HG02981 (cell line): Measurements from ENCODE around the gene GRPEL2.

Experiments used
- ATAC-seq: cut with Tn5 transposase; IDR thresholded peaks from one replicate; pipeline ENCODE4 v1.9.1; 2021; ENCODE audit warnings: mild to moderate bottlenecking, moderate library complexity; ENCODE audit not compliant: unreplicated experiment

The GRPEL2 gene

GRCh38 chr5:149317281-149318048, 27.8 kb upstream of the GRPEL2 start:
- peak; percentile 80 for ATAC-seq

- ATAC-seq, result no peak
Measured at GRCh38 chr5:149319174-149319573, 26.1 kb upstream of the GRPEL2 start.

GRCh38 chr5:149320791-149321330, 24.4 kb upstream of the GRPEL2 start:
- no peak for ATAC-seq

DNA sequence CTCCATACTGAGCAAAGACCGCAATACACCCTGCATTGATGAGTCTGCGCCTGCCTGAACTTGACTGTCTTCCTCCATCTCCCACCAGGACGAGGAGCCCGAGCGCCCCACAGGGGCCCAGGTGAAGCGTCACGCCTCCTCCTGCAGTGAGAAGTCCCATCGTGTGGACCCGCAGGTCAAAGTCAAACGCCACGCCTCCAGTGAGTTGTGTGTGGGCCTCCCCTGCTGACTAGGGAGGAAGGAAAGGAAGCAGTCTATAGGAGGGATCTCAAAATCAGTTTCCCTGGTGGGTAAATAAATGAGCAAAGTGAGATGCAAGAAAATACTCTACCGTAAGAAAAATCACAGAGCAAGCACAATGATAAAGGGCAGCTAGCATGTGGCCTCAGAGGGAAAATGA, 22.8 kb upstream of the GRPEL2 start:
- no peak for ATAC-seq

DNA sequence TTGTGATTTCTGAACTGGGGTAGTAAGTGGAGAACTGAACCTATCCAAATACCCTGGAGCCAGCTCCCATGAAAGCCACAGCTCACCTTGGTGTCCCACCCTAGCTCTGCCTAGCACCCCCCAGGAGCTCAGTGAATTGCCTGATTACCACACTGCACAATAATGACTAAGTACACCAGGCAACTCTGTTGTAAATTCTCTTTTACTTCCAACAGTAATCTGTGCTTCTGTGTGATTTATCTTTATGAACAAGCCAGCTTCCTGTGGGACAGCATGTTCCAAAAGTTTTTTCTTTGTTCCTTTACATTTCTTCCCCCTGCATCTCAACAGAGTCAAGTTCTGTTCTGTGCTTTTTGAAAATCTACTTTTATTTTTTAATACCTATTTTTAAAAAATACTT, 22.1 kb upstream of the GRPEL2 start:
- ATAC-seq, result no peak

- no peak for ATAC-seq
Measured at GRCh38 chr5:149323621-149324205, 21.6 kb upstream of the GRPEL2 start.

GRCh38 chr5:149324641-149325040, 20.7 kb upstream of the GRPEL2 start:
- no peak for ATAC-seq

GRCh38 chr5:149325166-149325735, 20.0 kb upstream of the GRPEL2 start:
- no peak for ATAC-seq

- no peak for ATAC-seq
Measured at GRCh38 chr5:149325894-149326293, 19.4 kb upstream of the GRPEL2 start.

GRCh38 chr5:149326611-149327010, 18.7 kb upstream of the GRPEL2 start:
- ATAC-seq, result no peak

GRCh38 chr5:149328177-149328576, 17.1 kb upstream of the GRPEL2 start:
- ATAC-seq, result no peak

- ATAC-seq, result no peak
Measured at GRCh38 chr5:149333711-149334443, 11.4 kb upstream of the GRPEL2 start.

DNA sequence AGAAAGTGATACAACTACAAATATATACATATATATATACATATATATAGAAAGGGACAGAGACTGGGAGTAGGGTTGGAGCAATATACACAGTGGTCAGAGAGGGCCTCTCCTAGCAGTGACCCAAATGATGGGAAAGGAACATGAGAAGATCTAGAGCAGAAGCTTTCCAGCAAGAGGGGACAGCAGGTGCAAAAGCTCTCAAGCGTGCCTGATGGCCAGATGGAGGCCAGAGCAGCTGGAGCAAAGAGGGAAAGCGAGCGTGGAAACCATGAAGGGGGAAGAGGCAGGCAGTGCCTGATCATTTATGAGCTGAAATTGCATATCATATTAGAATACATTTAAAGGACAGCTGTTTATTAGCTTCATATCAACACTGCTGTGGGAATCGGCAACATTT, 7.6 kb upstream of the GRPEL2 start:
- no peak for ATAC-seq

DNA sequence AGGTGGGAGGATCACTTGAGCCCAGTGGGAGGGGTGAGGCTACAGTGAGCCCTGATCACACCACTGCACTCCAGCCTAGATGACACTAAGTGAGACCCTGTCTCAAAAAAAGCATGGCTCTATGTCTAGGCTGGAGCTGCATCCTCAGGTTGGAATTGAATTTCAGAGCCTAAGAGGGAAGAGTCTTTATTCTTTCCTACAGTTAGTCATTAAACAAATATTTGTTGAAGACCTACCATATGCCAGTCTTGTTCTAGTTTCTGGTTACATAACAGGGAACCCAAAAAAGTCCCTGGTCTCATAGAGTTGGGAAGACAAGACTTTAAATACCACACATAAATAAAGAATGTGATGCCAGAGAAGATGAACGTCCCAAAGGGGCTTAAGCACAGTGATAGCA, 6.9 kb upstream of the GRPEL2 start:
- ATAC-seq, result no peak

- no peak for ATAC-seq
Measured at GRCh38 chr5:149340920-149341319, 4.4 kb upstream of the GRPEL2 start.

DNA sequence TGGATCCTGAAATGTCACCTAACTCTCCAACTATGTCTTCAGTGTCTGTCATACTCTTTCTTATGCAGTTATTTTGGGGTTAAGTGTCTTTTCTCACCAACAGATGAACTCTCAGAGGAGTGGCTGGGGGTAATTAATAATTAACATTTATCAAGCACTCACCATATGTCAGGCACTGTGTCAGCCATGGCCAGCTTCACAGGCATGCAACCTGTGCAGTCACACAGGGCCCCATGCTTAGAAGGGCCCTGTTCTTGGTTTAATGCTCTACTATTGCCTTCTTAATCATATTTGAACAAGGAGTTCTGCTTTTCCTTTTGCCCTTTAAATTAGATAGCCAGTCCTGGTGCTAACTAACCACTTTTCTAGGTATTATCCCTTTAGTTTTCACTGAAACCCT, 3.4 kb upstream of the GRPEL2 start:
- peak; percentile 41 for ATAC-seq

GRCh38 chr5:149344151-149344550, 1.1 kb upstream of the GRPEL2 start:
- no peak for ATAC-seq

DNA sequence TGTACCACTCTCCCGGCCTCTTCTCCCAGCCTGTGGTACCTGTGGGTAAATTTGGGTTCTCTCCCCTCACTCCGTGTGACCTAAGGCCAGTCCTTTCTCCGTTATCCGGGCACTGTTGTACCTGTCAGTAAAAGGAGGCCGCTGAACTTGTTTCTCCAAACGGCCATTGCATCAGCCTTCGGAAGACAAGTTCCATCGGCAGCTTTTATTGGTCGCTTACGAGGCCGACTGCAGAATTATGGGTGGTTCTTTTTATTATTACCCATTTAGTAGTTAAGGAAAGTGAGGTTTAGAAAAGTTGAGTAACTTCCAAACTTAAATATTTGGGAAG, 558 bp downstream of the GRPEL2 start:
- no peak for ATAC-seq

- ATAC-seq, result no peak
Measured at GRCh38 chr5:149348518-149348917, 3.2 kb downstream of the GRPEL2 start.

DNA sequence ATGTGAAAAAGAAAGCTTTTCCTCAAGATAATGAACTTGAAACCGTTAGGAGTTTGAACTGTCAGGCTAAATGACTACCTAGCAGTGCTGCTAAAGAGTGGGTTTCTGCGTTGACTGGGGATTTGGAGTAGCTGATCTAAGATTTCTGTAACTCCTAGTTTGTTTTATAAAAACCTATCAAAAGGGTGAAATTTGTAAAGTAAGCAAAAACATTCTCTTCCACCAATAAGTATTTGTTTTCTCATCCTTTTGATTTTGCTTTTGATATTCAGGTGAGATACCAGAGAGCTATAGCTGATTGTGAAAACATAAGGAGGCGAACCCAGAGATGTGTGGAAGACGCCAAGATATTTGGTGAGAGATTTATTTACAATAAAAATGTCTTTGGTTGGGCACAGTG, 4.1 kb downstream of the GRPEL2 start:
- ATAC-seq, result no peak

- no peak for ATAC-seq
Measured at GRCh38 chr5:149352169-149352568, 6.9 kb downstream of the GRPEL2 start.

DNA sequence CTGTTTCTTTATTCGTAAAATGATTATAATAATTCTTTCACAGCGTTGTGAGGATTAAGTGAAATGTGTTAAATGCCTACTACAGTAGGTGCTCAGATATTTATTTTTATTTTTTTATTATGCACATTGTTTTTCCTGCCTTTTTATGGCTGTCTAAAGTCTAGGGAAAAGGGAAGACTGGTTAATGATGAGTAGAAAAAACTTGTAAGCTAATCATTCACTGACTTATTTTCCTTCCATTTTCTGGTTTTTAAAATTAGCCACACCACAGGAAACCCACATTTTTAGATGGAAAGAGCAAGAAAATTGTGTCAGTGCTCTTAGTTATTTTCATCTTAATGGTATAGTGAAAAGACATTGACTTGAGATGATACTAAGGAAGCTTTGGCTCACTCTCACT, 8.6 kb downstream of the GRPEL2 start:
- ATAC-seq, result no peak
